ENCODE data around the gene FBXO22.
"Not testable (repeated sequence)": the region's sequence is repeated elsewhere in the genome, so short reads cannot be mapped to it uniquely, and the experiment has no call there.

DNA sequence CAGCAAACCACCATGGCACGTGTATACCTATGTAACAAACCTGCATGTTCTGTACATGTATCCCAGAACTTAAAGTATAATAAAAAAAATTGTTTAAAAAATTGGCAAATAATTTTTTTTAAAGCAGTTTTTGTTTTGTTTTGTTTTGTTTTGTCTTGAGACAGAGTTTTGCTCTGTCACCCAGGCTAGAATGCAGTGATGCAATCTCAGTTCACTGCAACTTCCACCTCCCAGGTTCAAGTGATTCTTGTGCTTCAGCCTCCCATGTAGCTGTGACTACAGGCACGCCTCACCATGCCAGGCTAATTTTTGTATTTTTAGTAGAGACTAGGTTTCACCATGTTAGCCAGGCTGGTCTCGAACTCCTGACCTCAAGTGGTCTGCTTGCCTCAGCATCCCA lies 81.0 kb downstream of the FBXO22 start:
- TF ChIP-seq, protein P1, sequence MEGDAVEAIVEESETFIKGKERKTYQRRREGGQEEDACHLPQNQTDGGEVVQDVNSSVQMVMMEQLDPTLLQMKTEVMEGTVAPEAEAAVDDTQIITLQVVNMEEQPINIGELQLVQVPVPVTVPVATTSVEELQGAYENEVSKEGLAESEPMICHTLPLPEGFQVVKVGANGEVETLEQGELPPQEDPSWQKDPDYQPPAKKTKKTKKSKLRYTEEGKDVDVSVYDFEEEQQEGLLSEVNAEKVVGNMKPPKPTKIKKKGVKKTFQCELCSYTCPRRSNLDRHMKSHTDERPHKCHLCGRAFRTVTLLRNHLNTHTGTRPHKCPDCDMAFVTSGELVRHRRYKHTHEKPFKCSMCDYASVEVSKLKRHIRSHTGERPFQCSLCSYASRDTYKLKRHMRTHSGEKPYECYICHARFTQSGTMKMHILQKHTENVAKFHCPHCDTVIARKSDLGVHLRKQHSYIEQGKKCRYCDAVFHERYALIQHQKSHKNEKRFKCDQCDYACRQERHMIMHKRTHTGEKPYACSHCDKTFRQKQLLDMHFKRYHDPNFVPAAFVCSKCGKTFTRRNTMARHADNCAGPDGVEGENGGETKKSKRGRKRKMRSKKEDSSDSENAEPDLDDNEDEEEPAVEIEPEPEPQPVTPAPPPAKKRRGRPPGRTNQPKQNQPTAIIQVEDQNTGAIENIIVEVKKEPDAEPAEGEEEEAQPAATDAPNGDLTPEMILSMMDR (conservative IDR thresholded peaks at IDR 0.05 in 1 of 2, IDR thresholded peaks at IDR 0.05 in 1 of 2; ENCODE audit: extremely low read depth in 1 of 2, insufficient read depth in 1 of 2, low read depth in 1 of 2, low read length in 2 of 2), result not testable (repeated sequence)
- not testable (repeated sequence) for TF ChIP-seq EZH2 (IDR thresholded peaks at IDR 0.05; ENCODE audit: borderline replicate concordance, low read length)
